Measurements from ENCODE around the gene COL6A5. TPM values are rescaled to one million over a fixed set of nuclear protein-coding genes. Genes with fewer than 3 reads are reported as not detected.

The COL6A5 gene
- total and polyA plus RNA-seq, 2 donors (not counting 1 experiment from before 2014, with no cell fraction given), result 0.06 to 0.66 TPM

DNA sequence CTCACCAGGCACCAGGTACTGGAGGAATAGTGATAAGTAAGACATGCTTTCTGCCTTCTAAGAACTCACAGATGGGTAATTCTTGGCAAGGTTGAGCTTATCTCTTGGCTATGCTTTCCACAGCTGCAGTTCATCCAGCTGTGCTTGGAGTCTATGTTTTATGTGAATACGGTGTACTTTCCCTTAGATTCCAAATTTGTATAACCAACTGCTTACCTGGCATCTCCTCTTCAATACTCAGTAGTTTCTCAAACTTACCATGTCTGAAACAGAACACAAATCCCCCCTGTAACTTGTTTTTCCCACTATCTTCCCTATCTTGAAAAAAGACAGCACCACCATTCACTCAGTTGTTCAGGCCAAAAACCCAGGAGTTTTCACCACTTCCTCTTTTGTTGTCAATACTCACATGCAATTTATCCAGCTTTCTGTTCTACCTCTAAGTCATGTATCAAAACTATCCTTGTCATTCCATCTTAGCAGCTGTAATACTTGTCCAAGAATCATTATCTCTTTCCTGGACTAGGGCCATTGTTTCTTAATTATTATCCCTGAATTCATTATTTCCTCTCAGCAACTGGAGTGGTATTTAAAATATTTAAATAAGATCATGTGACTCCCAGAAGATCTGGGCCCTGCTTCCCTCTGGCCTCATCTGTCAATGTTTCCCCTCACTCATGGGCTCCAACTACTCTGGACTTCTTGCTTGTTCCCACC, 32.6 kb downstream of the COL6A5 start:
- Histone ChIP-seq H3K9ac (ENCODE audit: insufficient read depth, low read length) (no peak overlapping the region), H3K27ac (ENCODE audit: insufficient read depth, low read length) (no peak overlapping the region), H3K79me2 (ENCODE audit: control insufficient read depth, insufficient read depth, low read length) (no peaks in the 10 kb centered on the region), H3K4me3 (replicated peaks in 1 of 4; ENCODE audit: control extremely low read depth in 1 of 4, insufficient read depth in 1 of 4, low read depth in 3 of 4, low read length in 4 of 4) (no peak overlapping the region), H3K4me2 (ENCODE audit: extremely low read depth, insufficient read depth, low read length) (no peak overlapping the region), H3K36me3 (ENCODE audit: control insufficient read depth, insufficient read depth, low read length) (no peaks in the 10 kb centered on the region), H3K4me1 (ENCODE audit: control insufficient read depth, extremely low read depth, insufficient read depth, low read length) (no peaks in the 10 kb centered on the region), H2AFZ (ENCODE audit: low read length) (no peak overlapping the region), H3K9me3 (ENCODE audit: control insufficient read depth, insufficient read depth, low read depth, low read length) (no peaks in the 10 kb centered on the region), H3K27me3 (ENCODE audit: control insufficient read depth, insufficient read depth, low read length) (no peaks in the 10 kb centered on the region), H4K20me1 (ENCODE audit: control insufficient read depth, extremely low read depth, insufficient read depth, low read length) (no peaks in the 10 kb centered on the region)
- no peak for DNase-seq (ENCODE audit: low read depth in 2 of 2)
- TF ChIP-seq EZH2 (IDR thresholded peaks at IDR 0.05; ENCODE audit: low read length, missing control alignments) (no peak), CTCF (conservative IDR thresholded peaks at IDR 0.05 in 1 of 2, IDR thresholded peaks at IDR 0.05 in 1 of 2; ENCODE audit: low read depth in 1 of 2, low read length in 2 of 2) (no peak)

- no peak overlapping the region for H2AFZ ChIP-seq (ENCODE audit: low read length)
- no peak for TF ChIP-seq EZH2 (IDR thresholded peaks at IDR 0.05; ENCODE audit: low read length, missing control alignments)
- no peak overlapping the region for H3K4me2 ChIP-seq (ENCODE audit: extremely low read depth, insufficient read depth, low read length)
- H3K9ac ChIP-seq (ENCODE audit: insufficient read depth, low read length), result no peak overlapping the region
- H3K36me3 ChIP-seq (ENCODE audit: control insufficient read depth, insufficient read depth, low read length), result no peaks in the 10 kb centered on the region
- H3K27ac ChIP-seq (ENCODE audit: insufficient read depth, low read length), result no peak overlapping the region
- H3K27me3 ChIP-seq (ENCODE audit: control insufficient read depth, insufficient read depth, low read length), result no peaks in the 10 kb centered on the region
- no peak for DNase-seq (ENCODE audit: low read depth in 2 of 2)
- no peaks in the 10 kb centered on the region for H4K20me1 ChIP-seq (ENCODE audit: control insufficient read depth, extremely low read depth, insufficient read depth, low read length)
- no peaks in the 10 kb centered on the region for H3K79me2 ChIP-seq (ENCODE audit: control insufficient read depth, insufficient read depth, low read length)
- no peaks in the 10 kb centered on the region for H3K4me1 ChIP-seq (ENCODE audit: control insufficient read depth, extremely low read depth, insufficient read depth, low read length)
- H3K4me3 ChIP-seq (replicated peaks in 1 of 4; ENCODE audit: control extremely low read depth in 1 of 4, insufficient read depth in 1 of 4, low read depth in 3 of 4, low read length in 4 of 4), result no peak overlapping the region
- no peaks in the 10 kb centered on the region for H3K9me3 ChIP-seq (ENCODE audit: control insufficient read depth, insufficient read depth, low read depth, low read length)
Measured at GRCh38 chr3:130378677-130379191, 33.3 kb downstream of the COL6A5 start.

DNA sequence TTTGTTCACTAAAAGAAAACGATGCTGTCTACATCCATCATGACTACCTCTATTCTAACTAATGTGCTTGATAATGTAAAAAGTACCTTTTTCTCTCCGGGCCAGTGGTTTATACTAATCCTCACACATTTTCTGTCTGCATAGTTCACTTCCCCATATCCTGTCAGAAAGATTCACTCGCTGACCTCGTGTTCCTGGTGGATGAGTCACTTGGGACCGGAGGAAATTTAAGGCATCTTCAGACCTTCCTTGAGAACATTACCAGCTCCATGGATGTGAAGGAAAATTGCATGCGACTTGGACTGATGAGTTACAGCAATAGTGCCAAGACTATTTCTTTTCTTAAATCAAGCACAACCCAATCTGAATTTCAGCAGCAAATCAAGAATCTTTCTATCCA, 33.8 kb downstream of the COL6A5 start:
- peak in 1 of 2 donors; percentile 0 for DNase-seq (ENCODE audit: low read depth in 2 of 2)
- Histone ChIP-seq H3K9ac (ENCODE audit: insufficient read depth, low read length) (no peak overlapping the region), H4K20me1 (ENCODE audit: control insufficient read depth, extremely low read depth, insufficient read depth, low read length) (no peaks in the 10 kb centered on the region)

More for the DNA sequence above, 33.8 kb downstream of the COL6A5 start:
- Histone ChIP-seq H3K9me3 (ENCODE audit: control insufficient read depth, insufficient read depth, low read depth, low read length) (no peaks in the 10 kb centered on the region), H3K4me3 (replicated peaks in 1 of 4; ENCODE audit: control extremely low read depth in 1 of 4, insufficient read depth in 1 of 4, low read depth in 3 of 4, low read length in 4 of 4) (no peak overlapping the region), H3K79me2 (ENCODE audit: control insufficient read depth, insufficient read depth, low read length) (no peaks in the 10 kb centered on the region), H3K36me3 (ENCODE audit: control insufficient read depth, insufficient read depth, low read length) (no peaks in the 10 kb centered on the region), H3K4me1 (ENCODE audit: control insufficient read depth, extremely low read depth, insufficient read depth, low read length) (no peaks in the 10 kb centered on the region), H3K27me3 (ENCODE audit: control insufficient read depth, insufficient read depth, low read length) (no peaks in the 10 kb centered on the region), H3K27ac (ENCODE audit: insufficient read depth, low read length) (no peak overlapping the region), H2AFZ (ENCODE audit: low read length) (no peak overlapping the region), H3K4me2 (ENCODE audit: extremely low read depth, insufficient read depth, low read length) (no peak overlapping the region)
- TF ChIP-seq EZH2 (IDR thresholded peaks at IDR 0.05; ENCODE audit: low read length, missing control alignments) (no peak), CTCF (conservative IDR thresholded peaks at IDR 0.05 in 1 of 2, IDR thresholded peaks at IDR 0.05 in 1 of 2; ENCODE audit: low read depth in 1 of 2, low read length in 2 of 2) (no peak)
